Measurements from ENCODE around the gene LAMTOR2.

Gene LAMTOR2

GRCh38 chr1:156014829-156015228, 39.8 kb upstream of the LAMTOR2 start:
- H3K4me1 Mint-ChIP-seq: peaks cover 13% of the 10 kb centered on the region
- no peak for TF ChIP-seq CTCF (IDR thresholded peaks at IDR 0.05; ENCODE audit: unreplicated experiment in 3 of 3)
- no peaks in the 10 kb centered on the region for H3K9me3 Mint-ChIP-seq
- H3K36me3 Mint-ChIP-seq (ENCODE audit: low read depth): peaks cover 73% of the 10 kb centered on the region
- no peaks in the 10 kb centered on the region for H3K27me3 Mint-ChIP-seq (ENCODE audit: low read depth)
- no peak overlapping the region for H3K27ac Mint-ChIP-seq
- H3K4me3 Mint-ChIP-seq: no peak overlapping the region

GRCh38 chr1:156019946-156020292, 34.7 kb upstream of the LAMTOR2 start:
- peaks cover 36% of the 10 kb centered on the region for H3K36me3 Mint-ChIP-seq (ENCODE audit: low read depth)

GRCh38 chr1:156020293-156021092, 34.1 kb upstream of the LAMTOR2 start, which contains the start of gene SSR2:
Gene SSR2, minus strand, starts transcription at chr1:156020951. Its CDS starts 784 bp downstream, at chr1:156020167.
- Mint-ChIP-seq H3K4me3 (peak within 1 kb of the TSS; percentile 93 to 98 (median 96)), H3K9me3 (no peaks in the 10 kb centered on the region), H3K27ac (peak within 1 kb of the TSS; percentile 85 to 89 (median 87)), H3K36me3 (ENCODE audit: low read depth) (peaks cover 35% of the 10 kb centered on the region), H3K27me3 (ENCODE audit: low read depth) (no peaks in the 10 kb centered on the region), H3K4me1 (peaks cover 24% of the 10 kb centered on the region)
- TF ChIP-seq CTCF (IDR thresholded peaks at IDR 0.05; ENCODE audit: unreplicated experiment in 3 of 3): no peak

More at GRCh38 chr1:156019946-156020292, 34.7 kb upstream of the LAMTOR2 start:
- Mint-ChIP-seq H3K9me3 (no peaks in the 10 kb centered on the region), H3K4me1 (peaks cover 24% of the 10 kb centered on the region), H3K27ac (peak overlapping the region; percentile 85 to 87 (median 87)), H3K4me3 (peak overlapping the region; percentile 93 to 98 (median 96)), H3K27me3 (ENCODE audit: low read depth) (no peaks in the 10 kb centered on the region)
- no peak for TF ChIP-seq CTCF (IDR thresholded peaks at IDR 0.05; ENCODE audit: unreplicated experiment in 3 of 3)

GRCh38 chr1:156021093-156021428, 33.5 kb upstream of the LAMTOR2 start:
- Mint-ChIP-seq H3K36me3 (ENCODE audit: low read depth) (peaks cover 35% of the 10 kb centered on the region), H3K9me3 (no peaks in the 10 kb centered on the region), H3K4me3 (peak overlapping the region; percentile 93 to 98 (median 96)), H3K27me3 (ENCODE audit: low read depth) (no peaks in the 10 kb centered on the region), H3K4me1 (peaks cover 24% of the 10 kb centered on the region), H3K27ac (peak overlapping the region; percentile 85 to 89 (median 87))
- no peak for TF ChIP-seq CTCF (IDR thresholded peaks at IDR 0.05; ENCODE audit: unreplicated experiment in 3 of 3)

GRCh38 chr1:156021954-156022353, 32.6 kb upstream of the LAMTOR2 start:
- no peaks in the 10 kb centered on the region for H3K9me3 Mint-ChIP-seq
- peaks cover 24% of the 10 kb centered on the region for H3K4me1 Mint-ChIP-seq
- peaks cover 28% of the 10 kb centered on the region for H3K36me3 Mint-ChIP-seq (ENCODE audit: low read depth)
- H3K27me3 Mint-ChIP-seq (ENCODE audit: low read depth): no peaks in the 10 kb centered on the region
- H3K27ac Mint-ChIP-seq: no peak overlapping the region
- TF ChIP-seq CTCF (IDR thresholded peaks at IDR 0.05; ENCODE audit: unreplicated experiment in 3 of 3): no peak
- peak overlapping the region; percentile 44 to 69 (median 59) for H3K4me3 Mint-ChIP-seq

- H3K4me3 Mint-ChIP-seq: no peak overlapping the region
- H3K36me3 Mint-ChIP-seq (ENCODE audit: low read depth): peaks cover 9% of the 10 kb centered on the region
- H3K27me3 Mint-ChIP-seq (ENCODE audit: low read depth): no peaks in the 10 kb centered on the region
- H3K27ac Mint-ChIP-seq: no peak overlapping the region
- TF ChIP-seq CTCF (IDR thresholded peaks at IDR 0.05; ENCODE audit: unreplicated experiment in 3 of 3): no peak
- peaks cover 11% of the 10 kb centered on the region for H3K4me1 Mint-ChIP-seq
- no peaks in the 10 kb centered on the region for H3K9me3 Mint-ChIP-seq
Measured at GRCh38 chr1:156024801-156025200, 29.8 kb upstream of the LAMTOR2 start.

Data from nephron (organoid).